Natural killer cell (primary cell): ENCODE data around the gene PDXK. TPM values are rescaled to one million over a fixed set of nuclear protein-coding genes. Genes with fewer than 3 reads are reported as not detected.

Source experiments
- ATAC-seq, 3 donors: fragments of 150-1000 bp in 2 of 3; fragments of 200-7000 bp in 1 of 3; cut with Tn5 transposase; 1 replicate in 1 of 3; 2 replicates in 2 of 3; pipeline ENCODE4 v1.10.0; 2021; ENCODE audit warnings: mild to moderate bottlenecking in 2 of 3, moderate library complexity in 2 of 3
- DNase-seq, 2 donors: peaks; one replicate each; pipeline versions ENCODE4 v3.0.0 to v3.0.0-alpha.2; 2013 to 2021; ENCODE audit warnings: mixed read lengths in 1 of 2
- H3K27ac ChIP-seq: one replicate; pipeline ENCODE4 v1.5.1; 2013; ENCODE audit warnings: mild to moderate bottlenecking, low read length
- H3K27me3 ChIP-seq: one replicate; pipeline ENCODE4 v1.6.1; 2013; ENCODE audit warnings: low read length; ENCODE audit not compliant: control insufficient read depth, insufficient read depth
- H3K36me3 ChIP-seq: one replicate; pipeline ENCODE4 v1.6.1; 2013; ENCODE audit warnings: low read length; ENCODE audit not compliant: control insufficient read depth, insufficient read depth
- H3K4me1 ChIP-seq: one replicate; pipeline ENCODE4 v1.6.1; 2013; ENCODE audit warnings: low read length; ENCODE audit not compliant: control insufficient read depth, insufficient read depth
- H3K4me3 ChIP-seq: one replicate; pipeline ENCODE4 v1.5.1; 2013; ENCODE audit warnings: low read length
- H3K9me3 ChIP-seq: one replicate; pipeline ENCODE4 v1.6.1; 2013; ENCODE audit warnings: low read length; ENCODE audit not compliant: control insufficient read depth, insufficient read depth
- H3K27ac Mint-ChIP-seq, 2 donors: one replicate each; pipeline ENCODE4 v1.8.0; 2022; ENCODE audit warnings: mild to moderate bottlenecking in 2 of 2, mixed read lengths in 2 of 2, moderate library complexity in 1 of 2
- H3K27me3 Mint-ChIP-seq, 2 donors: one replicate each; pipeline ENCODE4 v1.8.0; 2022; ENCODE audit warnings: low read depth in 2 of 2, mixed read lengths in 2 of 2
- H3K36me3 Mint-ChIP-seq: one replicate; pipeline ENCODE4 v1.8.0; 2022; ENCODE audit warnings: mixed read lengths
- H3K4me1 Mint-ChIP-seq, 2 donors: one replicate each; pipeline ENCODE4 v1.8.0; 2022; ENCODE audit warnings: mixed read lengths in 2 of 2
- H3K4me3 Mint-ChIP-seq: one replicate; pipeline ENCODE4 v1.8.0; 2022; ENCODE audit warnings: mild to moderate bottlenecking, moderate library complexity, mixed read lengths
- H3K9me3 Mint-ChIP-seq, 2 donors: one replicate each; pipeline ENCODE4 v1.8.0; 2022; ENCODE audit warnings: mixed read lengths in 2 of 2
- WGBS: methylation state at CpG from one replicate; pipeline ENCODE4 v1.1.7; 2013; ENCODE audit warnings: missing lambda C conversion rate; ENCODE audit not compliant: insufficient coverage; 5-methylcytosine and 5-hydroxymethylcytosine counted together
- intact Hi-C: fragments of 100-400 bp; cut with micrococcal nuclease; formaldehyde crosslinking; loops from one replicate; pipeline ENCODE4 v1.14.2; 2022
- total RNA-seq, 4 donors: library from RNA; stranded (reverse); fragments of 120-200 nt in 1 of 4; gene quantifications; one replicate each; pipeline versions ENCODE4 v1.2.3 to v1.2.4, GENCODE V29; 2013 to 2022
- TF ChIP-seq, protein P1 (sequence below): fragments of 200-600 bp; IDR thresholded peaks from one replicate; pipeline ENCODE4 v1.8.0; 2022; ENCODE audit warnings: antibody characterized with exemption

The PDXK gene
- total RNA-seq, 3 donors from 2014 or later (not counting 1 experiment from before 2014, with no cell fraction given): 73.8 to 77.0 (median 74.6) TPM

DNA sequence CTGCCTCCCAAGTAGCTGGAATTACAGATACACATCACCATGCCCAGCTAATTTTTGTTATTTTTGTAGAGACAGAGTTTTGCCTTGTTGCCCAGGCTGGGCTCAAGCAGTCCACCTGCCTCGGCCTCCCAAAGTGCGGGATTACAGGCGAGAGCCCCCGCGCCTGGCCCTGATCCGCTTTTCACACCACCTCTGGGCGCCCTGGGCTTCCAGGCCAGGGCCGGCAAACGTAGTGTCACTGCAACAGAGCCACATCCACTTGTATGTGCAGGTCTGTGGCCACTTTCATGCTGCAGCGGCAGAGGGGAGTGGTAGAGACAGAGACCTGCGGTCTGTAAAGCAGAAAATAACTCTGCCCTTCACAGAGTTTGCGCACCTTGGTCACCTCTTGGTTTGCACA is 30.0 kb upstream of the PDXK start:
- Histone ChIP-seq H3K4me3 (no peak overlapping the region), H3K27me3 (no peaks in the 10 kb centered on the region), H3K36me3 (peaks cover 73% of the 10 kb centered on the region), H3K4me1 (no peaks in the 10 kb centered on the region), H3K9me3 (no peaks in the 10 kb centered on the region), H3K27ac (no peak overlapping the region)
- intact Hi-C loops: no loop called here
- H3K9me3 Mint-ChIP-seq: no peaks in the 10 kb centered on the region
- ATAC-seq: no peak
- WGBS: 95% methylated on average over 12 of the region's 12 CpGs
- peaks cover 0 to 5% of the 10 kb centered on the region in 2 donors for H3K4me1 Mint-ChIP-seq
- H3K36me3 Mint-ChIP-seq: peaks cover 19% of the 10 kb centered on the region
- TF ChIP-seq, protein P1, sequence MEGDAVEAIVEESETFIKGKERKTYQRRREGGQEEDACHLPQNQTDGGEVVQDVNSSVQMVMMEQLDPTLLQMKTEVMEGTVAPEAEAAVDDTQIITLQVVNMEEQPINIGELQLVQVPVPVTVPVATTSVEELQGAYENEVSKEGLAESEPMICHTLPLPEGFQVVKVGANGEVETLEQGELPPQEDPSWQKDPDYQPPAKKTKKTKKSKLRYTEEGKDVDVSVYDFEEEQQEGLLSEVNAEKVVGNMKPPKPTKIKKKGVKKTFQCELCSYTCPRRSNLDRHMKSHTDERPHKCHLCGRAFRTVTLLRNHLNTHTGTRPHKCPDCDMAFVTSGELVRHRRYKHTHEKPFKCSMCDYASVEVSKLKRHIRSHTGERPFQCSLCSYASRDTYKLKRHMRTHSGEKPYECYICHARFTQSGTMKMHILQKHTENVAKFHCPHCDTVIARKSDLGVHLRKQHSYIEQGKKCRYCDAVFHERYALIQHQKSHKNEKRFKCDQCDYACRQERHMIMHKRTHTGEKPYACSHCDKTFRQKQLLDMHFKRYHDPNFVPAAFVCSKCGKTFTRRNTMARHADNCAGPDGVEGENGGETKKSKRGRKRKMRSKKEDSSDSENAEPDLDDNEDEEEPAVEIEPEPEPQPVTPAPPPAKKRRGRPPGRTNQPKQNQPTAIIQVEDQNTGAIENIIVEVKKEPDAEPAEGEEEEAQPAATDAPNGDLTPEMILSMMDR: no peak
- H3K27ac Mint-ChIP-seq: no peak overlapping the region
- H3K4me3 Mint-ChIP-seq: no peak overlapping the region
- no peaks in the 10 kb centered on the region for H3K27me3 Mint-ChIP-seq
- no peak for DNase-seq

DNA sequence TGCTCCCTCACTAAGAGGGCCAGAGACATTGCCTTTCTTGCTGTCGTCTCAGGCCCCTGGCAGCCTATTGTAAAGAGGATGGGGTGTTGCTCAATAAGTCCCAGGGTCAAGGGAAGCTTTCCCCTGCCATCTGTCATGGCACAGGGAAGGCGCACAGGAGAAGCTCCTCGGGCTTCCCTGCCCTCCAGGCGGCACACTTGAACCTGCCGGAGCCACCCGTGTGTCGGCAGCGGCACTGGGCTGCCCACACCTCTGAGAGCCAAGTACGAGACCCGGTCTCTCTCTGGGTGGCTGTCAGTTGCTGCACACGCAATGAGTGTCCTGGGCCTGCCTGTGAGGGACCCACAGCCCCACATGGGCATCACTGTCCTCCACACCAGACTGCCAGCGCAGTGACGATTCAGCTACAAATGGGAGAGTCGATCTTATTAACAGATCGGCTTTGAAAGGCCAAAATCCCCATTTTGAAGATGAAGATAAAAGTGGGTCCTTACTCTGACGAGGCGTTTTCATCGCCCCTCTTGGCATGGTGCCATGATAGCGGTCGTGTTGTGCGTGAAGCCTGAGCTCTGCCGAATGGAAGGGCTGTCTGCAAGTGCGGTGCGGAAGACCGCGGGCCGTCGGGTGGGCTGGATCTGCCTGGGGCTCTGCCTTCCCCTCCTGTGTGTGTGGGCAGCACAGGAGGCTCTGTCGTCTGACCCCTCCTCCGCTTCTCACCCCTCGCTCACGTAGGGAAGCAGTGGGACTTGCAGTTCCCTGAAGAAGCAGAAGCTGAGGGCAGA is 29.2 kb upstream of the PDXK start:
- Histone ChIP-seq H3K4me1 (no peaks in the 10 kb centered on the region), H3K27me3 (no peaks in the 10 kb centered on the region), H3K9me3 (no peaks in the 10 kb centered on the region), H3K4me3 (no peak overlapping the region), H3K36me3 (peaks cover 67% of the 10 kb centered on the region), H3K27ac (no peak overlapping the region)
- Mint-ChIP-seq H3K27ac (no peak overlapping the region), H3K4me1 (peaks cover 0 to 5% of the 10 kb centered on the region in 2 donors), H3K36me3 (peaks cover 14% of the 10 kb centered on the region), H3K9me3 (no peaks in the 10 kb centered on the region), H3K4me3 (no peak overlapping the region), H3K27me3 (no peaks in the 10 kb centered on the region)
- 95% methylated on average over 32 of the region's 32 CpGs for WGBS
- TF ChIP-seq, protein P1: no peak
- intact Hi-C loops: no loop called here
- ATAC-seq (no peak), DNase-seq (no peak)

GRCh38 chr21:43690346-43690745 is 28.6 kb upstream of the PDXK start:
- H3K4me3 Mint-ChIP-seq: no peak overlapping the region
- TF ChIP-seq, protein P1: no peak
- peaks cover 8% of the 10 kb centered on the region for H3K36me3 Mint-ChIP-seq

More at GRCh38 chr21:43690346-43690745, 28.6 kb upstream of the PDXK start:
- no peak overlapping the region for H3K4me3 ChIP-seq
- no peaks in the 10 kb centered on the region for H3K4me1 ChIP-seq
- H3K36me3 ChIP-seq: peaks cover 67% of the 10 kb centered on the region
- H3K27ac ChIP-seq: no peak overlapping the region
- Mint-ChIP-seq H3K27ac (no peak overlapping the region), H3K9me3 (no peaks in the 10 kb centered on the region), H3K4me1 (peaks cover 0 to 5% of the 10 kb centered on the region in 2 donors), H3K27me3 (no peaks in the 10 kb centered on the region)
- no peaks in the 10 kb centered on the region for H3K9me3 ChIP-seq
- intact Hi-C loops: no loop called here
- H3K27me3 ChIP-seq: no peaks in the 10 kb centered on the region
- 92% methylated on average over 7 of the region's 7 CpGs for WGBS
- no peak for DNase-seq
- ATAC-seq: no peak
